Motor neuron (in vitro differentiated cells): ENCODE results near the gene FIGNL1. TPM values are rescaled to one million over a fixed set of nuclear protein-coding genes. Genes with fewer than 3 reads are reported as not detected.

Source experiments
- ATAC-seq, 8 experiments: fragments of 200-7000 bp; cut with Tn5 transposase; replicated peaks in 6 of 8; 2 replicates each; pipeline ENCODE4 v1.8.0; 2021; ENCODE audit warnings: mild to moderate bottlenecking in 8 of 8, moderate library complexity in 8 of 8
- H3K27ac ChIP-seq, 2 donors: fragments of 250-450 bp; sonication (Bioruptor Pico); 2 replicates each; pipeline ENCODE4 v1.9.0; 2021; ENCODE audit warnings: antibody characterized with exemption in 2 of 2, mild to moderate bottlenecking in 2 of 2, moderate library complexity in 1 of 2
- H3K4me1 ChIP-seq, 2 donors: fragments of 250-450 bp; sonication (Bioruptor Pico); replicated peaks in 1 of 2; 2 replicates each; pipeline ENCODE4 v1.6.1; 2021; ENCODE audit warnings: antibody characterized with exemption in 2 of 2, mild to moderate bottlenecking in 2 of 2, moderate library complexity in 1 of 2
- H3K4me3 ChIP-seq, 5 donors: fragments of 250-450 bp; sonication (Bioruptor Pico); 2 replicates each; pipeline ENCODE4 v1.9.0; 2021; ENCODE audit warnings: antibody characterized with exemption in 5 of 5, mild to moderate bottlenecking in 5 of 5, moderate library complexity in 4 of 5
- WGBS, 10 experiments: fragments of 450-650 bp; shearing (Covaris generic); methylation state at CpG; one replicate each; pipeline ENCODE4 v1.0.0; 2022; 5-methylcytosine and 5-hydroxymethylcytosine counted together
- in situ Hi-C, 9 experiments: fragments of 400-800 bp; cut with MboI; loops; one replicate each; pipeline ENCODE4 v1.15.0; 2021; ENCODE audit warnings: low sequenced_read_pairs in 9 of 9, low pct_unique_long_range_greater_than_20kb in 2 of 9; ENCODE audit not compliant: unreplicated experiment in 9 of 9
- total RNA-seq, 8 experiments: library from RNA; unstranded; fragments of 300-600 nt; gene quantifications; 2 replicates each; pipeline versions ENCODE4 v1.2.3 to v1.2.4, GENCODE V29; 2022

FIGNL1 gene
- total RNA-seq, 8 experiments from 2014 or later: 4.2 to 23.1 (median 13.3) TPM

DNA sequence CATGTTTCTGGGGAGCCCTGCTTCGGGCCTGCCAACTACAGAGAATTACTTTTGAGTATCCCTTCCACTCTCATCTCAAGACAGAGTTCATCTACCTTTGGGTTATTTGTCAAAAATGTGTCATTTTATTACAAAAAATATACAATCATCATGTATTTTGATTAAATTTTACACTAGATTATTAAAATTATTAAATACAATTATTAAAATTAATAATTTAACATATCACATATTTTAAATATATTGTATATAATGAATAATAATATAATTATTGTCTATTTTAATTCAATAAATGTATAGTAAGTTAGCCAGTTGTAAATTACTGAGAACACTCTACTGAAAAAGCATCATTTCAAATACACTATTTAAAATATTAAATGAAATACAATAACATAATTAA lies 50.9 kb downstream of the FIGNL1 start:
- WGBS, 10 experiments: 0 to 100% (median 62%) methylated on average over 1 of the region's 1 CpG; no CpG with 5 or more reads in 4 of the 10 experiments
- Histone ChIP-seq H3K27ac (no peak overlapping the region), H3K4me3 (no peak overlapping the region), H3K4me1 (no peaks in the 10 kb centered on the region)
- in situ Hi-C loops: no loop called here
- no peak for ATAC-seq

DNA sequence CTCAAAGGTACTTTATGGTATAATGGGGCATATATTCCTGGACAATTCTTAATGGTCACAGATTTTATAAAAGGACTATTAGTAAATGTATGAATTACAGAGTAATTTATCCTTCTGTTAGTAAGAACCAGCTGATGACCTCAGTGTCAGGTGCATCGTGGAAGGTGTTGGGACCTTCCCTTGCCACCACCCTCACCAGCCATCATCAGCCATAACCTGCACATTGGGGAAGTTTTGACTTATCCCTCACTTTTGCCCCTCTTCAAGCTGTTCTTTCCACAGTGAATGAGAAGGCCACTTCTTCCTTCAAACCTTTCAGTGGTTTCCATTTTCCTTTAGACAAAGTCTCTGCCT lies 52.2 kb downstream of the FIGNL1 start:
- no peaks in the 10 kb centered on the region for H3K4me1 ChIP-seq
- in situ Hi-C loops: no loop called here
- H3K27ac ChIP-seq: no peak overlapping the region
- no peak overlapping the region for H3K4me3 ChIP-seq
- WGBS, 10 experiments: 0 to 80% (median 67%) methylated on average over 1 of the region's 1 CpG; no CpG with 5 or more reads in 7 of the 10 experiments
- ATAC-seq: no peak

DNA sequence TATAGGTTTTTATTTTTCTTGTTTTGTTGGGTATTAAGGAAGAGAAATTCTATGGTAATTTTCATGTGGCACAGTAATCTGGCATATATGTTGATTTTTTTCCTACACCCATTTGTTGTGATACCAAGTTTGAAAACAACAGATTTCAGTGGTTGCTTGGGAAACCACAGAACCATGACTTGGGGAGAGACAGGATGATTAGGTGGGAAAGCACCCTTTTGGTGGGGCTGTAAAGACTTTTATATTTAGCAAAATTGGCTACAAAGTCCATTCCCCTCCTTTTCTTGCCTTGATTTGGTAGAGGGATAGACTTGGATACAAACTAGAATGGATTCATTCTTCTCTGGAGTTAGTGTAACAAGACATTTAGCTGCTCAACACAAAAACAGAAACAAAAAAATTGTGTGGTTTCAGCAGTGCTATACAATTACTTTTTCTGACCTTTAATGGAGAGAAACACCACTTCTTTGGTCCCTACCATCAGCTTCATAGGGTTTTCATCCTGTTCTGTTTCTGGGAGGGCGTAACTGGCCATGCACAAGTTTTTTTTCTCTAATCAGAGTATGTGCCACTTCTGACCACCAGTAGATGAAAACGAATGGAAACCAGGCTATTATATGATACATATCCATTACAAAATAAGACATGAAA lies 52.7 kb downstream of the FIGNL1 start:
- no peak overlapping the region for H3K27ac ChIP-seq
- H3K4me1 ChIP-seq: no peaks in the 10 kb centered on the region
- in situ Hi-C loops: no loop called here
- H3K4me3 ChIP-seq: no peak overlapping the region
- 0 to 100% (median 84%) methylated on average over 1 to 2 of the region's 2 CpGs; no CpG with 5 or more reads in 4 of the 10 experiments for WGBS, 10 experiments
- no peak for ATAC-seq

DNA sequence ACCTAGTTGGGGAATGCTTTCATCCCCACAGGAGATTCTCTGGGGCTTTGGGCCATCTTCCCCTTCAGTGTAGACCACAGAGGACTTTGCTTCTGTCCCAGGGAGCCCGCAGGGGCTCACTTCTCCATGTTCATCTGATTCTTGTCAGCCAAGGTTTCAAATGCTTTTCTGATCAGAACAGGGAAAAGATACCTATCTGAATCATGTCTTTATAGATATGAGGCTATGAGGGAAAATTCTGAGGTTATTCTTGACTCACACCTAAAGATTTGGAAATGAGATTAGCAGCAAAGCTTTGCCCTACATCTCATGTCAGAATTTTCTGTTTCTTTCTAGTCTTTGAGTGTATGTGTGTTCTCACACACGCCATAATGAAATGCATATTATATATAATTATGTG lies 53.3 kb downstream of the FIGNL1 start:
- H3K4me3 ChIP-seq: no peak overlapping the region
- ATAC-seq: no peak
- H3K4me1 ChIP-seq: no peaks in the 10 kb centered on the region
- in situ Hi-C loops: no loop called here
- 0 to 100% (median 83%) methylated on average over 1 to 2 of the region's 2 CpGs; no CpG with 5 or more reads in 3 of the 10 experiments for WGBS, 10 experiments
- H3K27ac ChIP-seq: no peak overlapping the region

DNA sequence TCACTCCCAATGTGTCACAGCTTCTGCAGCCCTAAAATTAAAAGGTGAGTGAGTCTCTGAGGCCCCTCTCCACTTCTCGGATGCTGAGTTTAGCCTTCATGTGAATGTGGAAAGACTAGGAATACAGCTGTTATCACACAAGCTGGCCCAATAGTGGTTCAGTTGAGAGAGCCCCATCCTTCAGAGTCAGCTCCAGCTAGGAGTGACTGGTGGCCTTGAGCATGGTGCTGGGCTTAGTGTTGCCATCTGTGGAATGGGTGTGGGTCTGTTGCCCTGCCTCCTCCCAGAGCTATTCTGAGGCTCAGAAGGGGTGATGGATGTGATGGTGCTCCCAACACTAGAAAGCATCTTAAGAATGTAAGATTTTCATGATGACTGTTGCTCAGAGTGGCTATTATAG lies 55.8 kb downstream of the FIGNL1 start:
- Histone ChIP-seq H3K27ac (no peak overlapping the region), H3K4me1 (no peaks in the 10 kb centered on the region), H3K4me3 (no peak overlapping the region)
- 83% methylated on average over 1 of the region's 1 CpG; no CpG with 5 or more reads in 8 of the 10 experiments for WGBS, 10 experiments
- in situ Hi-C loops: no loop called here
- ATAC-seq: no peak

Other genes starting within 250 kb of the FIGNL1 start
- 1 to 10 TPM in 1 of 8 experiments, under 1 TPM in 6, not detected in 1; 0.09 to 1.5 (median 0.43) TPM for gene IKZF1, start 145.6 kb downstream of the FIGNL1 start, total RNA-seq
- gene DDC, start 115.1 kb upstream of the FIGNL1 start, total RNA-seq: 1 to 10 TPM in 5 of 8 experiments, not detected in 3; 3.2 to 8.2 (median 4.0) TPM